Progenitor cell of endocrine pancreas (in vitro differentiated cells): ENCODE results near the gene RNF126. TPM values are rescaled to one million over a fixed set of nuclear protein-coding genes. Genes with fewer than 3 reads are reported as not detected.
A peak's percentile ranks its signal among the peaks of the same experiment; 100 is the strongest.

ENCODE experiments used
- DNase-seq: peaks from one replicate; pipeline ENCODE4 v3.0.0; 2021; ENCODE audit warnings: low spot score; ENCODE audit not compliant: unreplicated experiment
- H3K27ac Mint-ChIP-seq: 2 replicates; pipeline ENCODE4 v1.8.0; 2021; ENCODE audit warnings: mild to moderate bottlenecking, moderate library complexity, mixed read lengths
- H3K27me3 Mint-ChIP-seq: 2 replicates; pipeline ENCODE4 v1.8.0; 2021; ENCODE audit warnings: mixed read lengths
- H3K36me3 Mint-ChIP-seq: 2 replicates; pipeline ENCODE4 v1.8.0; 2022; ENCODE audit warnings: mixed read lengths; ENCODE audit not compliant: insufficient read depth
- H3K4me1 Mint-ChIP-seq: 2 replicates; pipeline ENCODE4 v1.8.0; 2021; ENCODE audit warnings: low read depth, mixed read lengths
- H3K4me3 Mint-ChIP-seq: 2 replicates; pipeline ENCODE4 v1.8.0; 2021; ENCODE audit warnings: low read depth, mild to moderate bottlenecking, moderate library complexity, mixed read lengths
- H3K9me3 Mint-ChIP-seq: 2 replicates; pipeline ENCODE4 v1.8.0; 2021; ENCODE audit warnings: low read depth, mixed read lengths
- CTCF ChIP-seq: fragments of 200-600 bp; sonication (generic); IDR thresholded peaks from one replicate; pipeline ENCODE4 v1.5.0; 2021; ENCODE audit warnings: antibody characterized with exemption, mild to moderate bottlenecking; ENCODE audit not compliant: unreplicated experiment
- total RNA-seq: library from RNA; stranded (reverse); gene quantifications from 2 replicates; pipeline ENCODE4 v1.2.1, GENCODE V29; 2021

Gene RNF126
- total RNA-seq, 1 donor from 2014 or later = 37.3 TPM

- Mint-ChIP-seq H3K9me3 (no peaks in the 10 kb centered on the region), H3K4me3 (no peak overlapping the region), H3K27me3 (no peaks in the 10 kb centered on the region), H3K4me1 (peaks cover 18% of the 10 kb centered on the region), H3K27ac (no peak overlapping the region), H3K36me3 (no peaks in the 10 kb centered on the region)
- no peak for DNase-seq
- TF ChIP-seq CTCF = no peak
These were observed 3.8 kb downstream of the RNF126 start for GRCh38 chr19:658916-659839.

GRCh38 chr19:658059-658839 is 4.8 kb downstream of the RNF126 start:
- Mint-ChIP-seq H3K27me3 (no peaks in the 10 kb centered on the region), H3K36me3 (no peaks in the 10 kb centered on the region), H3K4me3 (no peak overlapping the region), H3K27ac (no peak overlapping the region), H3K9me3 (no peaks in the 10 kb centered on the region), H3K4me1 (peaks cover 16% of the 10 kb centered on the region)
- DNase-seq = no peak
- no peak for TF ChIP-seq CTCF

GRCh38 chr19:657611-658010 is 5.4 kb downstream of the RNF126 start:
- Mint-ChIP-seq H3K4me3 (no peak overlapping the region), H3K9me3 (no peaks in the 10 kb centered on the region), H3K4me1 (peaks cover 16% of the 10 kb centered on the region), H3K27me3 (no peaks in the 10 kb centered on the region), H3K27ac (no peak overlapping the region), H3K36me3 (no peaks in the 10 kb centered on the region)
- no peak for DNase-seq
- no peak for TF ChIP-seq CTCF

- no peak for DNase-seq
- no peaks in the 10 kb centered on the region for H3K36me3 Mint-ChIP-seq
- H3K9me3 Mint-ChIP-seq = no peaks in the 10 kb centered on the region
- H3K27me3 Mint-ChIP-seq = no peaks in the 10 kb centered on the region
- H3K4me3 Mint-ChIP-seq = no peak overlapping the region
- H3K4me1 Mint-ChIP-seq = peaks cover 15% of the 10 kb centered on the region
- TF ChIP-seq CTCF = no peak
- peak overlapping the region; percentile 71 for H3K27ac Mint-ChIP-seq
These were observed 6.1 kb downstream of the RNF126 start for GRCh38 chr19:656751-657559.

GRCh38 chr19:655691-656090 is 7.3 kb downstream of the RNF126 start:
- Mint-ChIP-seq H3K4me3 (no peak overlapping the region), H3K9me3 (no peaks in the 10 kb centered on the region), H3K36me3 (no peaks in the 10 kb centered on the region), H3K27me3 (no peaks in the 10 kb centered on the region), H3K27ac (no peak overlapping the region), H3K4me1 (peaks cover 3% of the 10 kb centered on the region)
- TF ChIP-seq CTCF = no peak
- no peak for DNase-seq
